HCT116 (cell line): ENCODE data around the gene HOXA11.

Experiments used
- EZH2 ChIP-seq: fragments of 200-600 bp; sonication (generic); IDR thresholded peaks from 2 replicates; pipeline ENCODE4 v1.6.1; 2017; ENCODE audit warnings: antibody characterized with exemption, mixed run types
- POLR2A ChIP-seq: IDR thresholded peaks from 2 replicates; pipeline ENCODE4 v1.7.0; 2011; ENCODE audit warnings: borderline replicate concordance; ENCODE audit not compliant: insufficient read depth, insufficient read length; ENCODE audit errors: extremely low read depth
- SP1 ChIP-seq: IDR thresholded peaks from 2 replicates; pipeline ENCODE4 v1.6.1; 2012; ENCODE audit warnings: low read depth
- YY1 ChIP-seq: IDR thresholded peaks from 2 replicates; pipeline ENCODE4 v1.6.1; 2011; ENCODE audit warnings: low read length, low read depth, moderate library complexity, mild to moderate bottlenecking; ENCODE audit not compliant: insufficient replicate concordance; ENCODE audit errors: extremely low read depth
- ZNF274 ChIP-seq: fragments of 200-500 bp; sonication (Bioruptor generic); IDR thresholded peaks from 2 replicates; pipeline ENCODE4 v1.6.1; 2014; ENCODE audit warnings: mild to moderate bottlenecking, low read depth, low read length, inconsistent platforms
- TF ChIP-seq, protein P1 (sequence below), 3 experiments: fragments of 200-600 bp in 1 of 3; sonication (generic) in 1 of 3; IDR thresholded peaks in 2 of 3; conservative IDR thresholded peaks in 1 of 3; 2 replicates each; pipeline ENCODE4 v1.5.1; 2012 to 2017; ENCODE audit warnings: low read depth in 2 of 3, low read length in 2 of 3, antibody characterized with exemption in 1 of 3, borderline replicate concordance in 1 of 3, control low read depth in 1 of 3, mild to moderate bottlenecking in 1 of 3, mixed read lengths in 1 of 3, mixed run types in 1 of 3, moderate library complexity in 1 of 3; ENCODE audit not compliant: insufficient read depth in 1 of 3
- TF ChIP-seq, protein P2 (sequence below): IDR thresholded peaks from 2 replicates; pipeline ENCODE4 v1.6.1; 2012

DNA sequence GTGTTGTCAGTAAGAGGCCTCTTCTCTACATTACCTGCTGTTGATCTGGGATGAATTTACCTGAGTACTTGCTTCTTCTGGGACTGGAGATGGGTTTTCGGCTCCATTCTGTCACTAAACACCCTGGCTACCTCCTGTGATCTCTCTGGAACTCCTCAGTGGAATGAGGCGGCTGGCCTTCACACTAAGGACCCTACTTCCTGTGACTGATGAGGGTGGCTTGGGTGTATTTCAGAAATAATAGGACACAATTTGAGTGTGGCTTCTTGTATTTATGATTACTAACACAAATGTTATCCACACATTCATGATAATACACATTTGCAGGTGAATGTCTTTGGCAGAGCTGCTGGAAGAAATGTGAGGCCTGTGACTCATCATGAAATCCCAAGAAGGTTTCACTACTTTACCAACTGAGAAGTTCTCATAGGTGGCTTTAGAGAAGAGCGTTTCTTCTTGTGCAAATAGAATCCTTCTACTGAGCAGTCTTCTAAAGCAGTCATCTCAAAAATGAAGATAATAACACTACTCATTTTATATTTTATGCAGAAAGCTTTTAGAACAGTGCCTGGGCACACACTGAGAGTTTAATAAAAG lies 36.3 kb upstream of the HOXA11 start:
- TF ChIP-seq, protein P1, sequence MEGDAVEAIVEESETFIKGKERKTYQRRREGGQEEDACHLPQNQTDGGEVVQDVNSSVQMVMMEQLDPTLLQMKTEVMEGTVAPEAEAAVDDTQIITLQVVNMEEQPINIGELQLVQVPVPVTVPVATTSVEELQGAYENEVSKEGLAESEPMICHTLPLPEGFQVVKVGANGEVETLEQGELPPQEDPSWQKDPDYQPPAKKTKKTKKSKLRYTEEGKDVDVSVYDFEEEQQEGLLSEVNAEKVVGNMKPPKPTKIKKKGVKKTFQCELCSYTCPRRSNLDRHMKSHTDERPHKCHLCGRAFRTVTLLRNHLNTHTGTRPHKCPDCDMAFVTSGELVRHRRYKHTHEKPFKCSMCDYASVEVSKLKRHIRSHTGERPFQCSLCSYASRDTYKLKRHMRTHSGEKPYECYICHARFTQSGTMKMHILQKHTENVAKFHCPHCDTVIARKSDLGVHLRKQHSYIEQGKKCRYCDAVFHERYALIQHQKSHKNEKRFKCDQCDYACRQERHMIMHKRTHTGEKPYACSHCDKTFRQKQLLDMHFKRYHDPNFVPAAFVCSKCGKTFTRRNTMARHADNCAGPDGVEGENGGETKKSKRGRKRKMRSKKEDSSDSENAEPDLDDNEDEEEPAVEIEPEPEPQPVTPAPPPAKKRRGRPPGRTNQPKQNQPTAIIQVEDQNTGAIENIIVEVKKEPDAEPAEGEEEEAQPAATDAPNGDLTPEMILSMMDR (IDR thresholded peaks at IDR 0.05 in 2 of 3, conservative IDR thresholded peaks at IDR 0.05 in 1 of 3; ENCODE audit: borderline replicate concordance in 1 of 3, insufficient read depth in 1 of 3, low read depth in 2 of 3, low read length in 2 of 3) = no peak
- no peak for TF ChIP-seq POLR2A
- TF ChIP-seq EZH2 = no peak
- no peak for TF ChIP-seq YY1
- TF ChIP-seq SP1 = no peak
- TF ChIP-seq, protein P2, sequence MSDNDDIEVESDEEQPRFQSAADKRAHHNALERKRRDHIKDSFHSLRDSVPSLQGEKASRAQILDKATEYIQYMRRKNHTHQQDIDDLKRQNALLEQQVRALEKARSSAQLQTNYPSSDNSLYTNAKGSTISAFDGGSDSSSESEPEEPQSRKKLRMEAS = no peak
- no peak for TF ChIP-seq ZNF274
